DMS114 treated with DMSO at 0.1 percent for 48 hours (cell line): ENCODE measurements around the gene MATN4.

ENCODE experiments used
- DNase-seq: peaks from one replicate; lab custom pipeline; 2025; ENCODE audit not compliant: unreplicated experiment; lab: John Stamatoyannopoulos, UW

MATN4 gene

DNA sequence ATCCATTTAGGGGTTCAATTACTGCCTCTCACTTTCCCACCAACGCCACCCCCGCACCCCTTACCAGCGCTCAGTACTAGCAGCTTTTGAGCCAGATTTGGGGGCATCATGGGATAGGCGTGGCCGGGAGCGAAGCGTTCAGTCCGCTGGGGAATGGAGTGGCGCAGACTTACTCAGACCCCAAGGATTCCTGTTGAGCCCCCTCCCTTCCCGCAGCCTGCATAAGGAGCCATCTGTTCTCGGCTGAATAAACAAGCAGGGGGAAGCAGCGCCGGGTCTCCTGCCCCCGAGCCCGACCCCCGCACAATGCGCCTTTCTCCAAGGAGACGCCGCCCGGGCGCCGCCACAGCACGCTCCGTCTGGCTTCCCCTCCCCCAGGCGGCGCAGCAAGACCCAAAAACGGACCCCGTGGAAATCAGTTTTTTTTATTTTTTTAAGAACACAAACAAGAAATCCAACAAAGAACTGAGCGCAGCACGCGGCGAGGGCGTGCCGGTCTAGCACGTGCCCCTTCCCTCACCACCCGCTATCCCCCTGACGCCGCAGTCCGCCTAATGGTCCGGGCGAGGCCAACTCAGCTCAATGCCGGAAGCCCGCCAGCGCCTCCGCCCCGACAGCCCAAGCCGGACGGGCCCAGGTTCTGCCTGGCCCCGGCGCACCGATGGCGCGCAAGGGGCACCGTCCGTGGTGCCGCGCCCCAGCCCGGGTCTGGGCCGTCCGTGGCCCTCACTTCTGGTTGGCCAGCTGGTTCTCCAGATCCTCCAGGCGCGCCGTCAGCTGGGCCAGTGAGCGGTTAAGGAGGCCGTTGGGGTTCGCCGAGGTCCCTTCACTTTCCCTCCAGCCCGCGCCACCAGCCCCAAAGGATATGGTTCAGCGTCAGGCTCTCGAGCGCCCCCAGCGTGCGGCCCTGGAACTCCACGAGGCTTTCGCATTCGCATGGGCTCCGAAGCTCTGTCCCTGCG, 14.8 kb downstream of the MATN4 start:
- peak; percentile 71 for DNase-seq

- DNase-seq: no peak
Observed at GRCh38 chr20:45292343-45292742, 15.8 kb downstream of the MATN4 start.

DNA sequence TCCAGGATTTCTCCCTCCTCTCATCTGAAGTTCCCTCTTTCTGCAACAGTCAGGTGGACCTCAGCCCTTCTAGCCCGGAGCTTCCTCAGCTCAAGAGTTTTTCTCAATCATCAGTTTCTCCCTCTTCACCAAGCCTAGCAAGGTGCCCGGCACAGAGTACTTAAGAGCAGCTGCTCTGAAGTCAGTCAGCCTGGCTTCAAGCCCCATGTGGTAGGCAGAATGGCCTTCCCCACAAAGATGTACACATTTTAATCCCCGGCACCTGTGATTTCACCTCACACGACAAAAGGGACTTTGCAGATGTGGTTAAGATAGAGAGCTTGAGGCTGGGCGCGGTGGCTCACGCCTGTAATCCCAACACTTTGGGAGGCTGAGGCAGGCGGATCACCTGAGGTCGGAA, 16.6 kb downstream of the MATN4 start:
- no peak for DNase-seq

GRCh38 chr20:45290677-45291355, 17.3 kb downstream of the MATN4 start:
- peak; percentile 37 for DNase-seq

- no peak for DNase-seq
Observed at GRCh38 chr20:45289942-45290676, 18.0 kb downstream of the MATN4 start.

DNA sequence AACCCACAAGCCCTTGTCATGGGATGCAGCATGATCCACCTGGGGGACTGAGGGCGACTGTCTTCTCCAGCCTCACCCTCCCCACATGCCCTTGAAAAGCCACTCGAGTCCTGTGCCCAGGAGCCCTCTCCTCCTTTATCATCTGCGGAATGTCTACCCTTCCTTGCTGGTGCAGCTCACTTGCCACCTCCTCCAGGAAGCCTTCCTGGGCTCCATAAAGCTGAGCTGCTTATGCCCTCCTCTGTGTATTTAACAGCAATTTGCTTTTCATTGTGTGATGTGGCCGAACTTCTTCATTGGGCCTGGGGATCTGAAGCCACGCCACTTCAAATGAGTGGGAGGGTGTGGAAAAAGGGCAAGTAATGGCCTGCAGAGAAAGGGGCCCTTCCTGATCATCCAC, 19.2 kb downstream of the MATN4 start:
- no peak for DNase-seq

DNA sequence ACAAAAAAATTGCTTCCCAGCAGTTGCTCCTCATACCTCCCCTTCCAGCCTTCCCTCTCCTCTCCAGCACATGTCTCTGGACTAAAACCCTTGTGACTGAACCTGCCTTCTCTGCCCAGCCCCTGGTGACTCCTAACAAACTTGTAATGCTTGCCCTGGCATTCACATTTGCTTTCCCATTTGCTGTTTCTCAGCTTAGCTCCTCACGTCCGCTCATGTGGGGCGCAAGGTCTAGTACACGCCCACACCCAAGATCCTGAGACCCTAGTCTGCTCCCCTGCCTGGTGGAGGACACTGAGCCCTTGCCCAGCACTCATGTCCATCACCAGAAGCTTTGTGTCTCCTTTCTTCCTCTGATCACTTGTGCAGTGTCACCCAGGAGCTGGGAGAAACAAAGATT, 19.7 kb downstream of the MATN4 start:
- no peak for DNase-seq

DNA sequence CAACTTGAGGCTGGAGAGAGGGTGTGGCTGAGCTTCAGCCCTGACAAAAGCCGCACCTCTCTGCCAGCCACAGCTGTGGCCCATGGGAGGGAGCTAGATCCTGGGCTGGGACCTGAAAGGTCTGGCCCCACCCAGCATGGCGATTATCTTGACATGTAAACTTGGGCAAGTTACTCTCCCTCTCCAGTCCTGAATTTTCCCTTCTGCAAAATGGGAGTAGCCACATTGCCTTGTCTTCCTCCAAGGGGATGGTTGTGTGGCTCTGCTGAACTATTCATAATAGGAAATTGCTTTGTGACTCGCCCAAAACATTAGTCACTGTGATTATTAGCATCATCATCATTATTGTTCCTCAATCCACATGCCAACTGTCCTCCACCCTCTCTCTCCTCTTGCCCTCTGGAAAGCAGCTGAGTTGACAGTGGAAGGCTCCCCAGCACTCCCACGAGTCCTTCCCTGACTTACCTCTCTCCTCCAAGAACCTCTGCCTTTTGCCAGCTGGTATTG, 24.5 kb downstream of the MATN4 start:
- DNase-seq: no peak

DNA sequence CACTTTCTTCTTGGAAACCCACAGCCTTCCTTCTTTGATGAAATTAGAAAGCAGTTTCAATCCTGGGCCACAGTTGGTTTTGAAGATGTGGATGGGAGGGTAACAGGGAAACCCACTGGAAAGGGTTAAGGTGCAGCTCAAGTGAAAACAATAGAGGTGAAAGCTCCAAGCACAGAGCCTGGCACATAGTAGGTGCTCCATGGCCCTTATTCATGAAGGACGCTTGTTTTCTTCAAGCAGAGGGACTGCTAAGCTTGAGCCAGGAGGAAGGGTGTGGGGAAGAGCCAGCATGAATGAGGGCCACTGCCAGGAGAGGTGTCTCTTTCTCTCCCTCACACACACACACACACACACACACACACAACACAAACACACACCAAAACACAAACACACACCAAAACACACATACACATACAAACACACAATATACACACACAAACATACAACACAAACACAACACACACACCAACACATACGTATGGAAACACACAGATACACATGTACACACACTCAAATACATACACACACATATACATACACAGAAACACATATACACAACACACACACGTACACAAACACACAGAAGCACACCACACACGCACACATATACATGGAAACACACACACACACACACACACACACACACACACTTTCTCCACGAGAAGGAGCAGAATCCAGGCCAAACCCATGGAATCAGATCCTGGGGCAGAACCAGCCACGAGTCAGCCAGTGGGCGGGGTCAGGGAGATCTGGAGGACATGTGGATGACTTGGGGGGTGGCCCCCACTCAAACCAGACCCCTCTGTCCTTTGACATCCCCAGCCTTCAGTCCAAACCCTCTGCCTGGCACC, 25.2 kb downstream of the MATN4 start:
- no peak for DNase-seq

DNA sequence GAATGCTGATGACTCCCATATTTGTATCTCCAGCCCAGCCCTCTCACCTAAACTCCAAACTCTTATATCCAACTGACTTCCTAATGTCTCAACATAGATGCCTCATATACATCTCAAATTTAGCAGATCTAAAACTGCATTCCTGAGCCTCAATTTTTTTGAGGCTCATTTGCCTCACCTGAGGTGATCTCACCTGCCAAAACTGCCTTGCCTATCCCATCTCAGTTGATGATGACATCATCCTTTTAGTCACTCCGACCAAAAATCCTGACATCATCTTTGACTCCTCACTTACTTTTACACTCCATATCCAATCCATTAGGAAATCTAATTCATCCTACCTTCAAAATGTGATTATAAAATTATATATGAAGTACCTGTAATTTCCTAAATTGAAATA, 28.1 kb downstream of the MATN4 start:
- DNase-seq: no peak

- no peak for DNase-seq
Observed at GRCh38 chr20:45275338-45275737, 32.8 kb downstream of the MATN4 start.

DNA sequence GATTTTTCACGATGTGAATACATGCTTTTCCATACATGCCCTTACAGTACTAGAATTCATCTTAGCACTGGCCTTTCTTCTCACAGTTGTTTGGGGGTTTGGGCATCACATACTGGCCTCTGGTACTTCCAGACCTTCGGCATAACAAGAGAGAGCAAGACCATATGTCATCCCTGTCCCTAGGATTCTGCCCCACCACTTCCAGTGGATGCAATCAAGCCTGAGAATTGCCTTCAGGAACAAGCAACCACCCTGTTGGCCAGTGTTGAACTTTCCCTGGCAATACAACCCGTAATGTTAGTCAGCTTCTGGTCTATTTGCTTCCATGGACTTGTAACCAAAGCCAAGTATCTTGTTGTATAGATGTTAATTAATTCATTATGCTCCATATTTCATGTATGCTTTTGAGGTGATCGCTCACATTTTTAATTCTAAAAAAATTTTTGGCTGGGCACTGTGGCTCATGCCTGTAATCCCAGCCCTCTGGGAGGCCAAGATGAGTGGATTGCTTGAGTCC, 38.3 kb downstream of the MATN4 start:
- no peak for DNase-seq

- DNase-seq: no peak
Observed at GRCh38 chr20:45269056-45269455, 39.0 kb downstream of the MATN4 start.

DNA sequence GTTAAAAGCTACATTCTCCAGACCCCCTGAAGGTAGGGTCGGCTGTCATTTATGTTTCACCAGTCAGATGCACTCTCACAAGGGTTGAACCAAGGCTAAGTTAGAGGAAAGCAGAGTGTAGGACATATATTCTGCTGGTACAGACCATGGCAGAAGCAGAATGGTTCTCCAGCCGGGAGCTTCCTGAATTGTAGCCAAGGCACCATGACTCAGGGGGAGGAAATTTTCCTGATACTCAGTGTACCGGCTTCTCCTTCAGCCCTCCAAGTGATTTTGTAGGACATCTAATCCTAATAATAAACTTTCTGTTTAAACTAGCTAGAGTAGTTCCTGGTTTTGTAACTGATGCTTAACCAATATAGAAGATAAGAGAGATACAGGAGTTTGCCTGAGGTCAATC, 39.6 kb downstream of the MATN4 start:
- no peak for DNase-seq

- DNase-seq: no peak
Observed at GRCh38 chr20:45266977-45267376, 41.1 kb downstream of the MATN4 start.

DNA sequence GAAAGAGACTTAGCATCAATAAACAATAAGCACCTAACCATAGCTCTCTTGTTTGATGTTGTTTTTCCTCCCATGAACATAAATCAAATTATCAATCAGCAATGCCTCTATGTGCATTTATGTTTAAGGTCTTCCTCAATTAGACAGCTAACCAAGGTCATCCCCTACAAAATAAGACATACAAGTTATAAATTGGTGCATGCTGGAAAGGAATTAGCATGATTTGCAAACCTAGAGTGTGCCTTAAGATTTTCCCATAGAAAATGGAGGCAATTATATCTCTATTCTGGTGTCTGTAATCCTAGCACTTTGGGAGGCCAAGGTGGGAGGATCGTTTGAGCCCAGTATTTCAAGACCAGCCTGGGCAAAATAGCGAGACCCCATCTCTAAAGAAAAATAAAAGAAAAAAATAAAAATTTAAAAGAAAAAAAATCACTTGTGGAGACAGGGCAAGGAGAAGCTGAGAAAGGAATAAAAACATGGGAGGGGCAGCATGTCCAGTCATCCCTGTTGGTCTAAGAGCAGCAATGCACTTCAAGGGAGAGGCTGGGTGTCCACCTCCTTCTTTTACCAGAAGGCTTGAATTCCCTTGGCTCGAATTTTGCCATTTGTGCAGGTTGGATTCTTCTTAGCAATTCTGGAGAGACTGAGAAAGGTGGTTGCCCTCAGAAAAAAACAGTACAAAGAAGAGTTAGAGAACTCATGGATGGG, 44.4 kb downstream of the MATN4 start:
- no peak for DNase-seq

- no peak for DNase-seq
Observed at GRCh38 chr20:45258664-45259063, 49.4 kb downstream of the MATN4 start.

- no peak for DNase-seq
Observed at GRCh38 chr20:45258259-45258658, 49.8 kb downstream of the MATN4 start.

- DNase-seq: no peak
Observed at GRCh38 chr20:45257711-45258110, 50.4 kb downstream of the MATN4 start.

GRCh38 chr20:45257161-45257560, 50.9 kb downstream of the MATN4 start:
- no peak for DNase-seq
